HepG2 (cell line): ENCODE results near the gene PSMC5. TPM values are rescaled to one million over a fixed set of nuclear protein-coding genes. Genes with fewer than 3 reads are reported as not detected.

Experiments used
- AHDC1 ChIP-seq: sonication (generic); formaldehyde crosslinking; IDR thresholded peaks from 2 replicates; pipeline ENCODE4 v1.5.1; 2020; ENCODE audit warnings: mild to moderate bottlenecking, missing genetic modification reagents, borderline replicate concordance
- ETV6 ChIP-seq: sonication (generic); formaldehyde crosslinking; conservative IDR thresholded peaks from 2 replicates; pipeline ENCODE4 v1.4.0; 2020; ENCODE audit warnings: missing genetic modification reagents
- GATAD2A ChIP-seq: IDR thresholded peaks from 2 replicates; pipeline ENCODE4 v1.6.1; 2016
- GMEB2 ChIP-seq: IDR thresholded peaks from 2 replicates; pipeline ENCODE4 v1.6.1; 2016; ENCODE audit warnings: missing biosample characterization, missing genetic modification reagents, low read depth
- NFYB ChIP-seq: sonication (generic); formaldehyde crosslinking; IDR thresholded peaks from 2 replicates; pipeline ENCODE4 v1.4.0; 2020; ENCODE audit warnings: missing genetic modification reagents
- RERE ChIP-seq: IDR thresholded peaks from 2 replicates; pipeline ENCODE4 v1.6.1; 2016; ENCODE audit warnings: low read depth, missing genetic modification reagents, missing compliant biosample characterization
- SOX6 ChIP-seq, 2 experiments: fragments of 450-650 bp in 1 of 2; sonication (generic) in 1 of 2; formaldehyde crosslinking in 1 of 2; IDR thresholded peaks; 2 replicates each; pipeline versions ENCODE4 v1.4.0 to v1.6.1; 2017 to 2020; ENCODE audit warnings: antibody characterized with exemption in 1 of 2, mild to moderate bottlenecking in 1 of 2, missing genetic modification reagents in 1 of 2
- TEF ChIP-seq: sonication (generic); formaldehyde crosslinking; IDR thresholded peaks from 2 replicates; pipeline ENCODE4 v1.5.0; 2020; ENCODE audit warnings: missing genetic modification reagents
- ZBTB37 ChIP-seq: sonication (generic); formaldehyde crosslinking; IDR thresholded peaks from 2 replicates; pipeline ENCODE4 v1.4.0; 2020; ENCODE audit warnings: mild to moderate bottlenecking, missing genetic modification reagents
- ZNF292 ChIP-seq: sonication (generic); formaldehyde crosslinking; IDR thresholded peaks from 2 replicates; pipeline ENCODE4 v1.8.1; 2022; ENCODE audit warnings: mild to moderate bottlenecking, low read depth, missing genetic modification reagents, borderline replicate concordance
- polyA plus RNA-seq, 8 experiments: library from polyadenylated mRNA; depleted of rRNA in 3 of 8; stranded (reverse) in 7 of 8; unstranded in 1 of 8; fragments of >200 nt; fragmentation: Illumina TruSeq in 4 of 8; extraction: Trizol in 4 of 8; gene quantifications; 2 replicates each; pipeline versions ENCODE4 v1.2.1 to v1.2.3, GENCODE V29; 2011 to 2016; ENCODE audit warnings: low read depth in 4 of 8, missing spikeins in 1 of 8, mixed read lengths in 1 of 8; ENCODE audit not compliant: insufficient read depth in 1 of 8
- total RNA-seq, 5 experiments: library from RNA; depleted of rRNA; stranded (reverse); fragments of >200 nt; fragmentation: Illumina TruSeq; extraction: Trizol; gene quantifications; 2 replicates each; pipeline ENCODE4 v1.2.3, GENCODE V29; 2016; ENCODE audit warnings: low read depth in 1 of 5

Gene PSMC5
- total and polyA plus RNA-seq, 2 of the 13 experiments (the other 11 are each of a cell fraction or from before 2014, with no cell fraction given) = 35.3 to 128 TPM

DNA sequence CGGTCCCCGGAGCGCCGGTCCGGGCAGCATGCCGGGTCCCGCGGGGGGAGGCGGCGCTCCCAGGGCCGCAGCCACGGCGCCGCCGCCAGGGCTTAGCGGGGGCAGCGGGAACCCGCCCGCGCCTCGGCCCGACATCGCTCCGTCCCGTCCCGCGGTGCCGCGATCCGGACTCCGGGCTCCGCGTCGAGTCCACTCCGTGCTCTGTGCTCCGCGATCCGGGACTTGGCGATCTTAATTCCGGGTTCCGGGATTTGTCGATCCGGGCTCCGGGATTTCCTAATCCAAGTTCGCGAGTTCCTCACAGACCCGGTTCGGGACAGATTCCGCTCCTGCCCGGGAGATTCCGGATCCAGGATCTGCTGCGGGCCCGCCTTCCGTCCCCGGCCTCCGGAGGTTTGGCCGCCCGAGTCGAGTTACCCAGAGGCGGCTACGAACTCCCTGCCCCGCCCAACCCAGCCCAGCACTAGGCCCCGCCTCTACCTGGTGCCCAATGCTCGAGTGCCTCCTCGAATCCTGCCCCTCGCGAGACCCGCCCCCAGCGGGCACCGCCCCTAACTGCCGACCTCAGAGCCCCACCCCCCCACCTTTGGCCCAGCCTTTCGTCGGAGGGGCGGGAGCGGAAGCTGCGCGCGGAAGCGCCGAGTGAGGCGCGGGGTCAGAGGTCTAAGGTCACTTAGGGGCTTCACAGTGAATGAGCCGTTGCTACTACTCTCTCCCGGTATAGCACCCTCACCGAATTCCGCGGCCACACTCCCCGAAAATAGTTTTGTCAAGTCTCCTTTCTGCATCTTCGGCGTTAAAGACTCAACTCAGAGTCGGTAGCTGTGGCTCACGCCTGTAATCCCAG is 15.5 kb downstream of the PSMC5 start, which contains the start of gene SMARCD2 (continued):
- TF ChIP-seq GMEB2 (peak; percentile 75), ZNF292 (CRISPR knock-in tag) (no peak), RERE (CRISPR knock-in tag) (peak; percentile 76; the same call in 1 of the 2 replicates), AHDC1 (CRISPR knock-in tag) (peak; percentile 58; the same call in 1 of the 2 replicates), ETV6 (CRISPR knock-in tag) (peak; percentile 97), SOX6 (IDR thresholded peaks at IDR 0.05) (no peak), SOX6 (CRISPR knock-in tag; IDR thresholded peaks at IDR 0.05) (peak; percentile 83), ZBTB37 (no peak), TEF (CRISPR knock-in tag) (peak; percentile 67), GATAD2A (CRISPR knock-in tag) (peak; percentile 92), NFYB (peak; percentile 67)
